CD4-positive, alpha-beta memory T cell (primary cell): ENCODE measurements around the gene RIC1. TPM values are rescaled to one million over a fixed set of nuclear protein-coding genes. Genes with fewer than 3 reads are reported as not detected.

ENCODE experiments used
- CTCF ChIA-PET: fragments of 350-600 bp; sonication (Branson Sonifier 250); formaldehyde crosslinking; loops from one replicate; lab custom pipeline; 2021; ENCODE audit warnings: inconsistent platforms; ENCODE audit not compliant: partially characterized antibody; lab: Charles Lee
- POLR2A ChIA-PET: fragments of 350-600 bp; sonication (Branson Sonifier 250); formaldehyde crosslinking; loops from one replicate; lab custom pipeline; 2021; ENCODE audit not compliant: partially characterized antibody; lab: Charles Lee
- DNase-seq, 5 donors: peaks; one replicate each; pipeline versions ENCODE4 v3.0.0 to v3.0.0-alpha.2; 2020 to 2022; ENCODE audit warnings: mixed read lengths in 1 of 5
- H3K27ac ChIP-seq: one replicate; pipeline ENCODE4 v1.7.0; 2013; ENCODE audit warnings: low read depth, low read length
- H3K27me3 ChIP-seq: 2 replicates; pipeline ENCODE4 v1.7.0; 2013; ENCODE audit warnings: mild to moderate bottlenecking, low read length, moderate library complexity; ENCODE audit not compliant: insufficient read depth
- H3K36me3 ChIP-seq: 2 replicates; pipeline ENCODE4 v1.7.0; 2013; ENCODE audit warnings: mild to moderate bottlenecking, low read length, moderate library complexity; ENCODE audit not compliant: insufficient read depth
- H3K4me1 ChIP-seq: 2 replicates; pipeline ENCODE4 v1.7.0; 2013; ENCODE audit warnings: mild to moderate bottlenecking, low read length, moderate library complexity; ENCODE audit not compliant: insufficient read depth
- H3K4me3 ChIP-seq, 2 donors: one replicate each; pipeline ENCODE4 v1.7.0; 2013; ENCODE audit warnings: low read length in 2 of 2, mild to moderate bottlenecking in 1 of 2
- H3K9me3 ChIP-seq, 2 donors: one replicate each; pipeline ENCODE4 v1.7.0; 2013; ENCODE audit warnings: low read length in 2 of 2, control low read depth in 1 of 2; ENCODE audit not compliant: control insufficient read depth in 1 of 2
- H3K27ac Mint-ChIP-seq, 7 donors: one replicate each; pipeline ENCODE4 v1.8.0; 2020 to 2021; ENCODE audit warnings: mixed read lengths in 7 of 7, mild to moderate bottlenecking in 6 of 7, inconsistent platforms in 3 of 7, moderate library complexity in 3 of 7
- H3K27me3 Mint-ChIP-seq, 2 donors: one replicate each; pipeline ENCODE4 v1.8.0; 2020 to 2021; ENCODE audit warnings: mixed read lengths in 2 of 2
- H3K36me3 Mint-ChIP-seq, 2 donors: one replicate each; pipeline ENCODE4 v1.8.0; 2020 to 2021; ENCODE audit warnings: mixed read lengths in 2 of 2, inconsistent platforms in 1 of 2, mild to moderate bottlenecking in 1 of 2
- H3K4me1 Mint-ChIP-seq, 4 donors: one replicate each; pipeline ENCODE4 v1.8.0; 2020 to 2021; ENCODE audit warnings: mixed read lengths in 4 of 4, mild to moderate bottlenecking in 1 of 4
- H3K4me3 Mint-ChIP-seq, 8 donors: one replicate each; pipeline ENCODE4 v1.8.0; 2020 to 2021; ENCODE audit warnings: mixed read lengths in 8 of 8, mild to moderate bottlenecking in 7 of 8, moderate library complexity in 6 of 8, inconsistent platforms in 3 of 8
- H3K9me3 Mint-ChIP-seq, 8 donors: one replicate each; pipeline ENCODE4 v1.8.0; 2020 to 2021; ENCODE audit warnings: mixed read lengths in 8 of 8, mild to moderate bottlenecking in 5 of 8, inconsistent platforms in 3 of 8, moderate library complexity in 1 of 8
- intact Hi-C: fragments of 100-400 bp; cut with micrococcal nuclease; formaldehyde crosslinking; loops from one replicate; pipeline ENCODE4 v1.15.1; 2023
- polyA plus RNA-seq, 2 donors: library from polyadenylated mRNA; unstranded; fragments of 300-500 nt; fragmentation: Illumina TruSeq; gene quantifications; one replicate each; pipeline ENCODE4 v1.2.3, GENCODE V29; 2021
- total RNA-seq, 2 experiments: library from RNA; stranded (reverse); gene quantifications; one replicate each; pipeline ENCODE4 v1.2.3, GENCODE V29; 2021

The RIC1 gene
- total and polyA plus RNA-seq, 4 experiments from 2014 or later: 2.4 to 27.1 (median 17.0) TPM

GRCh38 chr9:5617749-5618148 lies 11.2 kb upstream of the RIC1 start:
- CTCF ChIA-PET: no interaction called here
- Histone ChIP-seq H3K27me3 (no peaks in the 10 kb centered on the region), H3K27ac (no peak overlapping the region), H3K4me3 (no peak overlapping the region), H3K9me3 (no peaks in the 10 kb centered on the region), H3K36me3 (no peaks in the 10 kb centered on the region), H3K4me1 (peaks cover 15% of the 10 kb centered on the region)
- POLR2A ChIA-PET: no interaction called here
- peaks cover 5 to 8% of the 10 kb centered on the region in 2 donors for H3K36me3 Mint-ChIP-seq
- no peaks in the 10 kb centered on the region for H3K9me3 Mint-ChIP-seq
- no peaks in the 10 kb centered on the region for H3K27me3 Mint-ChIP-seq
- H3K27ac Mint-ChIP-seq: peak overlapping the region in 2 of 7 donors; percentile 8 to 11
- peaks cover 17 to 41% (median 26%) of the 10 kb centered on the region in 4 donors for H3K4me1 Mint-ChIP-seq
- intact Hi-C loops: no loop called here
- DNase-seq: no peak
- H3K4me3 Mint-ChIP-seq: no peak overlapping the region

GRCh38 chr9:5620494-5620893 lies 8.4 kb upstream of the RIC1 start:
- Histone ChIP-seq H3K27me3 (no peaks in the 10 kb centered on the region), H3K27ac (no peak overlapping the region), H3K4me3 (no peak overlapping the region), H3K9me3 (no peaks in the 10 kb centered on the region), H3K36me3 (no peaks in the 10 kb centered on the region), H3K4me1 (peaks cover 42% of the 10 kb centered on the region)
- DNase-seq: no peak
- H3K4me1 Mint-ChIP-seq: peaks cover 25 to 57% (median 40%) of the 10 kb centered on the region in 4 donors
- no peaks in the 10 kb centered on the region for H3K9me3 Mint-ChIP-seq
- peaks cover 5 to 7% of the 10 kb centered on the region in 2 donors for H3K36me3 Mint-ChIP-seq
- ChIA-PET POLR2A (interaction anchor here (1.0 to 2.1 kb wide), 2 partner anchors 8 to 38 kb away, joined by 3 to 5 read pairs; partner anchors contain the start of gene RIC1), CTCF (interaction anchor here (1.1 to 1.8 kb wide), 3 partner anchors 20 to 30 kb away, joined by 3 to 8 read pairs (median 7); no protein-coding TSS in a partner anchor)
- H3K27me3 Mint-ChIP-seq: no peaks in the 10 kb centered on the region
- H3K27ac Mint-ChIP-seq: no peak overlapping the region
- intact Hi-C loops: no loop called here
- H3K4me3 Mint-ChIP-seq: no peak overlapping the region

- intact Hi-C loops: no loop called here
- POLR2A ChIA-PET: no interaction called here
- peak overlapping the region in 1 of 7 donors; percentile 57 for H3K27ac Mint-ChIP-seq
- CTCF ChIA-PET: interaction anchor here (1.2 to 1.8 kb wide), 3 partner anchors 21 to 435 kb away, joined by 3 to 8 read pairs (median 7); no protein-coding TSS in a partner anchor
- Histone ChIP-seq H3K4me1 (peaks cover 50% of the 10 kb centered on the region), H3K9me3 (no peaks in the 10 kb centered on the region), H3K36me3 (no peaks in the 10 kb centered on the region), H3K4me3 (no peak overlapping the region), H3K27me3 (no peaks in the 10 kb centered on the region), H3K27ac (no peak overlapping the region)
- peaks cover 5 to 7% of the 10 kb centered on the region in 2 donors for H3K36me3 Mint-ChIP-seq
- peaks cover 22 to 63% (median 42%) of the 10 kb centered on the region in 4 donors for H3K4me1 Mint-ChIP-seq
- H3K27me3 Mint-ChIP-seq: no peaks in the 10 kb centered on the region
- DNase-seq: no peak
- peak overlapping the region in 1 of 8 donors; percentile 34 for H3K4me3 Mint-ChIP-seq
- no peaks in the 10 kb centered on the region for H3K9me3 Mint-ChIP-seq
Observed at GRCh38 chr9:5621327-5621726, 7.6 kb upstream of the RIC1 start.

- Mint-ChIP-seq H3K4me1 (peaks cover 25 to 68% (median 48%) of the 10 kb centered on the region in 4 donors), H3K27ac (no peak overlapping the region), H3K4me3 (no peak overlapping the region), H3K27me3 (no peaks in the 10 kb centered on the region), H3K9me3 (no peaks in the 10 kb centered on the region), H3K36me3 (peaks cover 5 to 7% of the 10 kb centered on the region in 2 donors)
- POLR2A ChIA-PET: no interaction called here
- Histone ChIP-seq H3K9me3 (no peaks in the 10 kb centered on the region), H3K4me1 (peaks cover 55% of the 10 kb centered on the region), H3K27me3 (no peaks in the 10 kb centered on the region), H3K4me3 (no peak overlapping the region), H3K36me3 (no peaks in the 10 kb centered on the region), H3K27ac (no peak overlapping the region)
- no peak for DNase-seq
- intact Hi-C loops: no loop called here
- CTCF ChIA-PET: interaction anchor here (1.1 to 1.8 kb wide), 4 partner anchors 21 to 436 kb away, joined by 3 to 8 read pairs (median 6); no protein-coding TSS in a partner anchor
Observed at GRCh38 chr9:5622016-5622415, 6.9 kb upstream of the RIC1 start.

GRCh38 chr9:5624655-5625054 lies 4.3 kb upstream of the RIC1 start:
- H3K4me3 Mint-ChIP-seq: peak overlapping the region in 6 of 8 donors; percentile 16 to 61 (median 40)
- Histone ChIP-seq H3K9me3 (no peaks in the 10 kb centered on the region), H3K27me3 (no peaks in the 10 kb centered on the region), H3K4me3 (no peak overlapping the region), H3K27ac (no peak overlapping the region), H3K4me1 (peaks cover 54% of the 10 kb centered on the region), H3K36me3 (no peaks in the 10 kb centered on the region)
- peaks cover 5 to 21% of the 10 kb centered on the region in 2 donors for H3K36me3 Mint-ChIP-seq
- DNase-seq: no peak
- intact Hi-C loops: loop anchor here (5.0 kb wide), 2 partner anchors 32 to 93 kb away; no protein-coding TSS in a partner anchor
- CTCF ChIA-PET: interaction anchor here (0.9 to 2.5 kb wide), 2 partner anchors 24 to 438 kb away, joined by 4 to 17 read pairs; no protein-coding TSS in a partner anchor
- H3K9me3 Mint-ChIP-seq: no peaks in the 10 kb centered on the region
- H3K27me3 Mint-ChIP-seq: no peaks in the 10 kb centered on the region
- H3K4me1 Mint-ChIP-seq: peaks cover 21 to 65% (median 43%) of the 10 kb centered on the region in 4 donors
- POLR2A ChIA-PET: interaction anchor here (1.1 to 1.2 kb wide), 2 partner anchors 38 to 187 kb away, joined by 3 read pairs; partner anchors contain the start of gene PLGRKT
- H3K27ac Mint-ChIP-seq: peak overlapping the region; percentile 59 to 87 (median 77)

- CTCF ChIA-PET: interaction anchor here (0.8 to 2.8 kb wide), 9 partner anchors 17 to 381 kb away, joined by 3 to 14 read pairs (median 4); partner anchors contain the start of genes CD274 and PLGRKT
- intact Hi-C loops: loop anchor here (2.0 to 5.0 kb wide), 3 partner anchors 16 to 90 kb away; no protein-coding TSS in a partner anchor
- peak overlapping the region; percentile 89 for H3K27ac ChIP-seq
- peaks cover 31 to 65% (median 45%) of the 10 kb centered on the region in 4 donors for H3K4me1 Mint-ChIP-seq
- peaks cover 0 to 24% of the 10 kb centered on the region in 2 donors for H3K36me3 Mint-ChIP-seq
- H3K27ac Mint-ChIP-seq: peak overlapping the region; percentile 92 to 99 (median 97)
- H3K9me3 ChIP-seq: no peaks in the 10 kb centered on the region
- H3K27me3 ChIP-seq: no peaks in the 10 kb centered on the region
- H3K9me3 Mint-ChIP-seq: no peaks in the 10 kb centered on the region
- H3K4me3 Mint-ChIP-seq: peak overlapping the region; percentile 84 to 99 (median 96)
- peak overlapping the region in 1 of 2 donors; percentile 82 for H3K4me3 ChIP-seq
- no peaks in the 10 kb centered on the region for H3K36me3 ChIP-seq
- POLR2A ChIA-PET: interaction anchor here (1.1 to 3.4 kb wide), 17 partner anchors 14 to 1130 kb away, joined by 3 to 37 read pairs (median 13); partner anchors contain the start of genes AK3, CD274, ERMP1 and KDM4C
- peak; percentile 61 to 79 (median 62) for DNase-seq
- no peaks in the 10 kb centered on the region for H3K27me3 Mint-ChIP-seq
- H3K4me1 ChIP-seq: peaks cover 73% of the 10 kb centered on the region
Observed at GRCh38 chr9:5626727-5627634, 1.9 kb upstream of the RIC1 start.
